Activated CD4-positive, alpha-beta T cell treated with anti-CD3 and anti-CD28 coated beads, Interleukin-2, amount 50 U/mL, for 48 hours (primary cell): Measurements from ENCODE around the gene LEKR1.

ENCODE experiments used
- DNase-seq, 2 experiments: peaks; one replicate each; pipeline ENCODE4 v3.0.0-alpha.2; 2020

LEKR1 gene

DNA sequence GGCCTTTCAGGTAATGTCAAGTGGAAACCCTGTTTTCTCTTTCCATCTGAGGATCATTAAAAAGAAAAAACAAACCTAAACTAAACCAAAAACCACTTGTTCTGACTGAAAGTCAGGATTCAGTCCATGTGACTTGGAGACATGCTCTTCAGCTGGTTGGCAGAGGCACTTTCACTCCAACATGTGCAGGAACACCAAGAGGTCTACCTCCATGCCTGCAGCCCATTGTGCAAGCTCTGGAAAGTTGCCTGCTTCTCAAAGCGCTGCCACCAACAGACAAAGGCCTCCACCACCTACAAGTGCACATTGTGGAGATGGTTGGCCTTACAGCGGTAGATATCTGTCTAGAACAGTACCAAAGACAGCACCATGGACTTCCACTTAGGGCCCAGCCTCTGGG lies 161.8 kb downstream of the LEKR1 start:
- DNase-seq, result no peak

- no peak for DNase-seq
Observed at GRCh38 chr3:156997351-156997750, 171.2 kb downstream of the LEKR1 start.

- no peak for DNase-seq
Observed at GRCh38 chr3:157001221-157001957, 175.2 kb downstream of the LEKR1 start.

DNA sequence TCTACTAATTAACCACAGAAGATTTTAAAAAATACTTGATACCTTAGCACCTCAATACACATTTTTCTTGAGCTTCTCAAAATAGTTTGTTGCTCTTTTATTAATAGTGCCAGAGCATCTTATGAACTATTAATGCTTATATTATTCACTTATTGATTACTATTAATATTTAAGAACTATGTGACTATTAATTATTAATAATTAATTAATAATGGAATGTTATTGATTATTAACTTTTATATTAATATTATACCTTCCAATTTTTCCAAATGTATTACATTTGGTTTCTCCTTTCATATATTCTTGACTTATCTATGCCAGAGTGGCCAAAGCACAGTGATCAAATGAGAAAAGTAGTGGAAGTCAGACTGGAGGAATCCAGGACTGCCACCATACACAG lies 195.5 kb downstream of the LEKR1 start:
- DNase-seq, result no peak

GRCh38 chr3:157023226-157023625 lies 197.1 kb downstream of the LEKR1 start:
- DNase-seq, result no peak

GRCh38 chr3:157026091-157026490 lies 199.9 kb downstream of the LEKR1 start:
- DNase-seq, result no peak

GRCh38 chr3:157027861-157028745 lies 201.9 kb downstream of the LEKR1 start:
- DNase-seq, result no peak

GRCh38 chr3:157029365-157029790 lies 203.2 kb downstream of the LEKR1 start:
- no peak for DNase-seq

- DNase-seq, result no peak
Observed at GRCh38 chr3:157030712-157031111, 204.6 kb downstream of the LEKR1 start.

GRCh38 chr3:157033001-157033400 lies 206.8 kb downstream of the LEKR1 start:
- DNase-seq, result no peak

- DNase-seq, result no peak
Observed at GRCh38 chr3:157040456-157040855, 214.3 kb downstream of the LEKR1 start.

- DNase-seq, result no peak
Observed at GRCh38 chr3:157042226-157042625, 216.1 kb downstream of the LEKR1 start.

DNA sequence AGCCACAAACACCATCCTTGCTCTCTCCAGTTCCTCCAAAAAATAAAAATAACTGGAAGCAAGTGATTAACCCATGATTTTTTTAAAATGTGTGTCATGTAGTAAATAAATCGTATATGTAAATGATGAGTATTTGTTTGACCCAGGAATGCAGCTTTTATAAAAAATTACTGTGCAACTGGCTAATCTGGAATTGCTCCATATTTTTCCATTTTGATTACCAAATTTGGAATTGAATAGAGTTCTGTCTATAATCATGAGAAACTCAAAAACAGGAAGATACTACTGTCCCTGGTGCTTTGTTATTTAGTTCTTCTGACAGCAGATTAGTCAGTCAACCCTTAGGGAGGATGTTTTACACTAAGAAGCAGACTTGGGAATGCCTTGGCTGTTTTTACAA lies 217.6 kb downstream of the LEKR1 start:
- no peak for DNase-seq

DNA sequence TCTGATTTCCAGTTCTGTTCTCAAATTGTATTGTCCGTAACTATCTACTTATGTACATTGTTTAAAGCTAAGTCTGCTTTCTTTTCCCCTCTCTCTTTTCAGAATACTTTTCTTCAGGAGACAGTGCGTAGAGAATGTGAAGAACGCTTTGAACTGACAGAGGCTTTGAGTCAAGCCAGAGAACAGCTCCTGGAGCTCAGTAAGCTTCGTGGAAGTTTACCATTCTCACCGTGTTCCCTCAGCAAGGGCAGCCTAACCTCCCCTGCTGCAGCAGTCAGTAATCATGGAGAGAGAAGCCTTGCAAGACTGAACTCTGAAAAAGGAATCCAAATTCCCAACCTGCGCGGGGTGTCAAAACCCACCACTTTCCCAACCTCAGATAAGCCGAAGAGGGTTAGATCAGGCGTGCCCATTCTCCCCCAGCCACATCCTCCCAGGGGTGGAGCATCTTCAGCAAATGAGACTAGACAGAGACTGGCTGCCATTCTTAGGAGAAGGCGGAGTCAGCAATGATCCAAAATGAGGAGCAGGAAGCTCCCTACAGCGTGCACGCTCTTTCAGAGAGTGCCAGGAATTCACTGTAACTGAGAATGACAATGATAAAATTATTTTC lies 219.2 kb downstream of the LEKR1 start:
- no peak for DNase-seq

GRCh38 chr3:157046520-157046919 lies 220.4 kb downstream of the LEKR1 start:
- no peak for DNase-seq

- no peak for DNase-seq
Observed at GRCh38 chr3:157051055-157051454, 224.9 kb downstream of the LEKR1 start.

- no peak for DNase-seq
Observed at GRCh38 chr3:157051591-157051990, 225.4 kb downstream of the LEKR1 start.

- no peak for DNase-seq
Observed at GRCh38 chr3:157056035-157056434, 229.9 kb downstream of the LEKR1 start.

DNA sequence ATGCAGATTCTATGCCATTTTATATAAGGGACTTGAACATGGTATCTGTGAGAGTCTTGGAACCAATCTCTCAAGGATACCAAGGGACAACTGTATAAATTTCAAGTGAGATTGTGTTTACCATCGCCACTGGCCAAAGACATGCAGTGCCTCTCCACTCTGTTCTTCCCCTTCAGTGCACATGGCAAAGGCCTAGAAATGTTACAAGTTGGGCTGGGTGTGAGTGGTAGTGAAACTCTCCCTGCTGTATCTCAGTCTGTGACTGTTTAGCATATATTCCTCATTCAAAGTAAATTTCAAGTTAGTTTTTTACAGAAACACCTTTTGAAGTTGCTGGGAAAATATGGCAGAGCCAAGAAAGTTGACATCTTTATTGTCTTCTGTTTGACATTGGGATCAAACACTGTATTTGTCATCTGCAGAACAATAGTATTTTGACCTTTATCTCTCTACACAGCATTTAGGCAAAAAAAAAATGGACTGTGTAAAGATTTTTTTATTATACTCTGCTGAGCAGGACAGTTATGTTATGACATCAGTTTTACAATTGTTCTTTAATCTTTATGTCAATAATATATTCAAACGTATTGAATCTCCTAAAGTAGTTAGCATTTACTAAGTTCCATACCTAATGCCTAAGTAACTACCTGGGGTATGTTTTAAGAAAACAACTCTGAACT lies 232.4 kb downstream of the LEKR1 start:
- DNase-seq, result no peak

DNA sequence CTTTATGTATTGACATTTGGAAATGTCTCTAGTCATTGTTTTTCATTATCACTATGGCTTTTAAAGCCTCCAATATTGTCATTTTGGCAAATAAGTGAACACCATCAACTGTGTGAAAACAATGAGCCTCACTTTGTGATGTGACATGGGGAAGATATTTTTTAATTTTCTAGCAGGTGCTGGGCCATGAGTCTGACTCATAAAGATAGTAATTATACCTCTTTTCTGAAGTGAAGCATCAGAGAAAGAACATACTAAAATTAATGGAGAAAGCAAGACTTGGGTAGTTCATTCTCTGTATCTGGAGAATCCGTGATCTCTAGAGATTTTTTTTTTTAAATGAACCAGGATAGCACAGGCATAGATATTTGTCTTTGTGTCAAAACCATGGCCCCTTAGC lies 233.0 kb downstream of the LEKR1 start:
- no peak for DNase-seq

- no peak for DNase-seq
Observed at GRCh38 chr3:157059661-157060060, 233.5 kb downstream of the LEKR1 start.

GRCh38 chr3:157061265-157061664 lies 235.1 kb downstream of the LEKR1 start:
- DNase-seq, result no peak

DNA sequence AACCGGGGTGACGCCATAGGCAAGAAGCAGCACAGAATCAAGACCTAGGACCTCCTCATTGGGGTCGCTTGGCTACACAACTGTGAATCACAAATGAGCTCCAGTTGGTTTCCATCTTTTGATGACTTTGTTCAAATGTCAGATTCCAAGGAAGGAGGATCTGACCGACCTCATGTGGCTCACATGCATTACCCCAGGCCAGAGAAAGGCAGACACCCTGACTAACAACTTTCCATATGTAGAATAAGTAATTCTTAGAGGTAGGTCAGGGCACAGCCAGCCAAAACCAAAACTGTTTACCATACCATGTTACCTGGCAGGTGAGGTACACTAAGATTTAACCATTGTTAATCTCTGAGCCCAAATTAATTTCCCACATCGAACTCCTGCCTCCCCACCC lies 237.3 kb downstream of the LEKR1 start:
- DNase-seq, result no peak
